ENCODE measurements around the gene RPS6KA5. TPM values are rescaled to one million over a fixed set of nuclear protein-coding genes. Genes with fewer than 3 reads are reported as not detected.

Gene RPS6KA5
- total and polyA plus RNA-seq, 2 donors (not counting 1 experiment from before 2014, with no cell fraction given) = 0.59 to 2.0 TPM

- H3K4me2 ChIP-seq (ENCODE audit: extremely low read depth, insufficient read depth, low read length) = no peak overlapping the region
- no peaks in the 10 kb centered on the region for H4K20me1 ChIP-seq (ENCODE audit: control insufficient read depth, extremely low read depth, insufficient read depth, low read length)
These were observed 43.5 kb downstream of the RPS6KA5 start for GRCh38 chr14:91016800-91017410.

GRCh38 chr14:91015435-91015834, 45.0 kb downstream of the RPS6KA5 start:
- no peak for TF ChIP-seq CTCF (conservative IDR thresholded peaks at IDR 0.05 in 1 of 2, IDR thresholded peaks at IDR 0.05 in 1 of 2; ENCODE audit: low read depth in 1 of 2, low read length in 2 of 2)
- no peak for TF ChIP-seq EZH2 (IDR thresholded peaks at IDR 0.05; ENCODE audit: low read length, missing control alignments)
- no peaks in the 10 kb centered on the region for H3K27me3 ChIP-seq (ENCODE audit: control insufficient read depth, insufficient read depth, low read length)

More at GRCh38 chr14:91016800-91017410, 43.5 kb downstream of the RPS6KA5 start:
- Histone ChIP-seq H3K27me3 (ENCODE audit: control insufficient read depth, insufficient read depth, low read length) (no peaks in the 10 kb centered on the region), H2AFZ (ENCODE audit: low read length) (no peak overlapping the region), H3K27ac (ENCODE audit: insufficient read depth, low read length) (no peak overlapping the region), H3K79me2 (ENCODE audit: control insufficient read depth, insufficient read depth, low read length) (no peaks in the 10 kb centered on the region), H3K4me1 (ENCODE audit: control insufficient read depth, extremely low read depth, insufficient read depth, low read length) (no peaks in the 10 kb centered on the region), H3K9me3 (ENCODE audit: control insufficient read depth, insufficient read depth, low read depth, low read length) (no peaks in the 10 kb centered on the region), H3K36me3 (ENCODE audit: control insufficient read depth, insufficient read depth, low read length) (no peaks in the 10 kb centered on the region), H3K4me3 (replicated peaks in 1 of 4; ENCODE audit: control extremely low read depth in 1 of 4, insufficient read depth in 1 of 4, low read depth in 3 of 4, low read length in 4 of 4) (no peak overlapping the region), H3K9ac (ENCODE audit: insufficient read depth, low read length) (no peak overlapping the region)
- DNase-seq (ENCODE audit: low read depth in 2 of 2) = no peak
- TF ChIP-seq EZH2 (IDR thresholded peaks at IDR 0.05; ENCODE audit: low read length, missing control alignments) (no peak), CTCF (conservative IDR thresholded peaks at IDR 0.05 in 1 of 2, IDR thresholded peaks at IDR 0.05 in 1 of 2; ENCODE audit: low read depth in 1 of 2, low read length in 2 of 2) (no peak)

GRCh38 chr14:91012045-91012444, 48.4 kb downstream of the RPS6KA5 start:
- Histone ChIP-seq H3K27me3 (ENCODE audit: control insufficient read depth, insufficient read depth, low read length) (no peaks in the 10 kb centered on the region), H3K4me3 (replicated peaks in 1 of 4; ENCODE audit: control extremely low read depth in 1 of 4, insufficient read depth in 1 of 4, low read depth in 3 of 4, low read length in 4 of 4) (no peak overlapping the region), H3K4me1 (ENCODE audit: control insufficient read depth, extremely low read depth, insufficient read depth, low read length) (no peaks in the 10 kb centered on the region), H3K79me2 (ENCODE audit: control insufficient read depth, insufficient read depth, low read length) (no peaks in the 10 kb centered on the region), H3K27ac (ENCODE audit: insufficient read depth, low read length) (no peak overlapping the region), H3K9me3 (ENCODE audit: control insufficient read depth, insufficient read depth, low read depth, low read length) (no peaks in the 10 kb centered on the region), H3K36me3 (ENCODE audit: control insufficient read depth, insufficient read depth, low read length) (no peaks in the 10 kb centered on the region), H2AFZ (ENCODE audit: low read length) (no peak overlapping the region), H3K9ac (ENCODE audit: insufficient read depth, low read length) (no peak overlapping the region), H3K4me2 (ENCODE audit: extremely low read depth, insufficient read depth, low read length) (no peak overlapping the region), H4K20me1 (ENCODE audit: control insufficient read depth, extremely low read depth, insufficient read depth, low read length) (no peaks in the 10 kb centered on the region)
- no peak for DNase-seq (ENCODE audit: low read depth in 2 of 2)
- TF ChIP-seq CTCF (conservative IDR thresholded peaks at IDR 0.05 in 1 of 2, IDR thresholded peaks at IDR 0.05 in 1 of 2; ENCODE audit: low read depth in 1 of 2, low read length in 2 of 2) = no peak
- TF ChIP-seq EZH2 (IDR thresholded peaks at IDR 0.05; ENCODE audit: low read length, missing control alignments) = no peak

More at GRCh38 chr14:91015435-91015834, 45.0 kb downstream of the RPS6KA5 start:
- H3K4me3 ChIP-seq (replicated peaks in 1 of 4; ENCODE audit: control extremely low read depth in 1 of 4, insufficient read depth in 1 of 4, low read depth in 3 of 4, low read length in 4 of 4) = no peak overlapping the region
- no peak overlapping the region for H3K4me2 ChIP-seq (ENCODE audit: extremely low read depth, insufficient read depth, low read length)
- no peak overlapping the region for H2AFZ ChIP-seq (ENCODE audit: low read length)
- no peaks in the 10 kb centered on the region for H3K4me1 ChIP-seq (ENCODE audit: control insufficient read depth, extremely low read depth, insufficient read depth, low read length)
- no peaks in the 10 kb centered on the region for H3K9me3 ChIP-seq (ENCODE audit: control insufficient read depth, insufficient read depth, low read depth, low read length)
- H3K27ac ChIP-seq (ENCODE audit: insufficient read depth, low read length) = no peak overlapping the region
- H3K79me2 ChIP-seq (ENCODE audit: control insufficient read depth, insufficient read depth, low read length) = no peaks in the 10 kb centered on the region
- H3K36me3 ChIP-seq (ENCODE audit: control insufficient read depth, insufficient read depth, low read length) = no peaks in the 10 kb centered on the region
- no peaks in the 10 kb centered on the region for H4K20me1 ChIP-seq (ENCODE audit: control insufficient read depth, extremely low read depth, insufficient read depth, low read length)
- DNase-seq (ENCODE audit: low read depth in 2 of 2) = no peak
- H3K9ac ChIP-seq (ENCODE audit: insufficient read depth, low read length) = no peak overlapping the region
